HL-60/S4 treated with retinoic acid at 250 ng/mL for 4 days and 3 days (cell line): ENCODE data around the gene GNG11.
"Not testable (repeated sequence)": the region's sequence is repeated elsewhere in the genome, so short reads cannot be mapped to it uniquely, and the experiment has no call there.

Source experiments
- in situ Hi-C: fragments of 300-500 bp; cut with MboI; formaldehyde crosslinking; loops from 2 replicates; pipeline ENCODE4 v1.7.0; 2022; ENCODE audit warnings: low sequenced_read_pairs

Gene GNG11

GRCh38 chr7:93911242-93911641 lies 10.3 kb upstream of the GNG11 start:
- in situ Hi-C loops, result not testable (repeated sequence)

DNA sequence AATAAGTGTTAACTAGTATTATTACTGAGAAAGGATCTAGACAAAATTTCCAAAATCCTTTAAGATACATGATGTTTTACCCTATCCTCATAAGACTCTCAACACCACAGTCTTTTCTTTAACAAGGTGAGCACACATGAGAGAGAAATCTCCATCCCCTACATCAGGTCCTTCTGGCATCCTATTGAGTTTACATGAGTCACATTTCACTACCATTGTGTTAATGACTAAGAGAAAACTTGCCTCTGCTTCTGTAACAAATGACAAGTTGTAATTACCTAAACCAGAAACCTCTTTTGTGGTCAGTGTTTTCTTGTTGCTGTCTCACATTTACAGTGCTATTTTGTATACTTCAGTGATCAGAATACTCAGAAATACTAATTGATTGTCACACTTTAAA lies 9.9 kb upstream of the GNG11 start:
- in situ Hi-C loops, result not testable (repeated sequence)

DNA sequence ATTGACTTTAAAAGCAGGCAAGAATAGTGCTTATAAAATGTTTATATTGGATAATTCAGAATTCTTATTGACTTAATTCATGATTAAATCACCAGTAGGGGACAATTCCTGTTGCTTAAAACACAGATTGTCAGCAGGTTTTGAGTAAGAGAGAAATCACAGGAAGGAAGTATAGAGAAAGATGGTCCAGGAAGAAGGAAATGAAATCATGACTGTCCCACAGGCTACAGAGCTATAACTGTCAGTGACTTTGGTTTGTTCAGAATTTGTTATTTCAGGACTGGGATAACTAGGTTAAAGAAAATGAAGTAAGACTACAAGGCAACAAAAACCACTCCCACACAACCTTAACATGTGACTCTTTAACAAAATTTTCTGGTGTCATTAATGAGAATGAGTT lies 8.3 kb upstream of the GNG11 start:
- in situ Hi-C loops, result no loop called here

- in situ Hi-C loops, result no loop called here
These were observed 6.9 kb upstream of the GNG11 start for GRCh38 chr7:93914581-93915066.

DNA sequence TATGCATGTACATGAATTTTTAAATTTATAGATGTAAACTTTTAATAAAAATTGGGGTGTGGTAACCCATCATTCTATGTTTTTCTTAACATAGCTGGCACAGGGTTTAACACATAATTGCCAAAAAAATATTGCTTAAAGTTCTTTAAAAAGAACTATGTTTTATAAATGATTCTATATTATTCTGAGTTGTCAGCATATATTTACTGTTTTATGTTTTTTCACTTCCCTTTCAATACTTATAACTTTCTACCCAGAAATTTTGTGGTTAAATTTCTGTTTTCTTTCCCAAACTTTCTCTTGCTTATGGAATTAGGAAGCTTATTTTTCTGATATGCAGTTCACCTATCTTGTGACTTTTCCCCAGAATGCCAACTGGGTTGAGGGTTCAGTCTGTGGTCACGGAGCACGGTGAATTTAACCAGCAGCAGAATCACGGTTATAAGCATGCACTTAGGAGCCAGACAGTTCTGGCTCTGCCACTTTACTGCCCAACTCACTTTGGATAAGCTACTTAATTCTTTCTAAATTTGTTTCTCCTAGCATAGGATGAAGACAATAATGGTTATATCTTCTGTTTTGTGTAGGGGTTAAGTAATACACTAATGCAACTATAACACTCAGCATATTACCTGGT lies 6.2 kb upstream of the GNG11 start:
- in situ Hi-C loops, result not testable (repeated sequence)

GRCh38 chr7:93915888-93916287 lies 5.6 kb upstream of the GNG11 start:
- in situ Hi-C loops, result not testable (repeated sequence)

GRCh38 chr7:93916315-93916714 lies 5.2 kb upstream of the GNG11 start:
- in situ Hi-C loops, result not testable (repeated sequence)

- in situ Hi-C loops, result no loop called here
These were observed 896 bp upstream of the GNG11 start for GRCh38 chr7:93920496-93921182.

GRCh38 chr7:93921186-93921585 lies 349 bp upstream of the GNG11 start:
- in situ Hi-C loops, result no loop called here

DNA sequence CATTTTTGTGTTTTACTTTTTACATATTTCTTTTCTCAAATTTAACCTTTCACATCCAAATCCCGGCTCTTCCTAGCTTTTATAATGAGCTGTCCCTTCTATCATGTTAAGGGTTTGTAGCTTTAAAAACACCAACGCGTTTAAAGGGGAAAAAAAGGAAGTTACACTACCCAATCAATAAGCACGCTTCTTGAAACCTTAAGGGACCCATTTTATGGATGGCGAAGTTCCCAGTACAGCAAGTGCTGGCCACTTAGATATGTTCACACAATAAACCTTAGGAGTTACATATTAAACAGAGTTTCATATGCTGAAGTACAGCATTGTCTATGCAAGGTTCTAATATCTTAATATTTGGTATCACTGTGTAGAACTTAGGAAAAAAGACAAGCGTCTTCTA lies 1.8 kb downstream of the GNG11 start:
- in situ Hi-C loops, result no loop called here

DNA sequence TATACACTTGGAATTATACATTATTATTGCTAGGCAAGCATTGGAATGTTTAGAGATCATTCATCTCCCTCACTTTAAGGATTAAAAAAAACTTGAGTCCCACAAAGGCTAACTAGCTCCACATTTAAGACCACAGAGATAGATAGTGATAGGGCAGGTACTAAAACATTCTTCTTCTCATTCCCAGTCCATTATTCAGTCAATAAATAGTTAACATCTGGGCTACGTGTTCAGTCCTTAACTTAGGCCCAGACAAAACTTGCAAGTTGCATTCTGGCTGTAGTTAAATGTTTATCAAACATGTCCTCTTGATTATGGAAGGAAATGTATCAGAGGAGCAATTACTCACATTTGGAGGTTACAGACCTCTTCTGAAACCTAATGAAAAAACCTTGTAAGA lies 2.4 kb downstream of the GNG11 start:
- in situ Hi-C loops, result no loop called here

- in situ Hi-C loops, result no loop called here
These were observed 5.3 kb downstream of the GNG11 start for GRCh38 chr7:93926800-93927199.

- in situ Hi-C loops, result no loop called here
These were observed 6.0 kb downstream of the GNG11 start for GRCh38 chr7:93927585-93927984.

GRCh38 chr7:93931655-93932054 lies 10.1 kb downstream of the GNG11 start:
- in situ Hi-C loops, result no loop called here

DNA sequence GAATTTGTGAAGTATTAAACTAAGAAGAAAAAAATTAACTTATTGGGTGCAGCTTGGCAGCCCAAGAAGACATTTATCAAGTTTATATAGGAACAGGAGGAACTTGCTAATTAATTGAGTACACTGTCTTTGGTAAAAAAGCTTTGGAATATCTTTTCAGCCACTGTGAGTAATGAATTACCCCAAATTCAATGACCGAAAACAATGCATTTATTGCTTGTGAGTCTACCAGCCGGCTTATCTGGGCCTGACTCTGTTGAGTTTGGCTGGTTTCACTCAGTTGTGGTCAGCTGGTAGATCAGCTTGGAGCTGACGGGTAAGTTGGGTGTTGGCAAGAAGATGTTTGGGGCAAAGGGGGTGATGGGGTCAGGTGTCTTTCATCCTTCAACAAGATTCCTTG lies 11.6 kb downstream of the GNG11 start:
- in situ Hi-C loops, result no loop called here

GRCh38 chr7:93935102-93935501 lies 13.6 kb downstream of the GNG11 start:
- in situ Hi-C loops, result no loop called here

- in situ Hi-C loops, result no loop called here
These were observed 16.3 kb downstream of the GNG11 start for GRCh38 chr7:93937818-93938217.

- in situ Hi-C loops, result no loop called here
These were observed 16.8 kb downstream of the GNG11 start for GRCh38 chr7:93938293-93938692.

GRCh38 chr7:93941945-93942344 lies 20.4 kb downstream of the GNG11 start:
- in situ Hi-C loops, result no loop called here

- in situ Hi-C loops, result no loop called here
These were observed 22.4 kb downstream of the GNG11 start for GRCh38 chr7:93943816-93944540.

- in situ Hi-C loops, result no loop called here
These were observed 23.1 kb downstream of the GNG11 start for GRCh38 chr7:93944673-93945072.

- in situ Hi-C loops, result no loop called here
These were observed 23.5 kb downstream of the GNG11 start for GRCh38 chr7:93945083-93945482.
